GM12892 (cell line): ENCODE data around the gene TMED9.

ENCODE experiments used
- POLR2A ChIP-seq: IDR thresholded peaks from 2 replicates; pipeline ENCODE4 v1.6.1; 2011; ENCODE audit warnings: low read depth, low read length, control low read depth
- TAF1 ChIP-seq: IDR thresholded peaks from 2 replicates; pipeline ENCODE4 v1.6.1; 2011; ENCODE audit warnings: low read depth, mild to moderate bottlenecking, control low read depth, low read length, borderline replicate concordance

DNA sequence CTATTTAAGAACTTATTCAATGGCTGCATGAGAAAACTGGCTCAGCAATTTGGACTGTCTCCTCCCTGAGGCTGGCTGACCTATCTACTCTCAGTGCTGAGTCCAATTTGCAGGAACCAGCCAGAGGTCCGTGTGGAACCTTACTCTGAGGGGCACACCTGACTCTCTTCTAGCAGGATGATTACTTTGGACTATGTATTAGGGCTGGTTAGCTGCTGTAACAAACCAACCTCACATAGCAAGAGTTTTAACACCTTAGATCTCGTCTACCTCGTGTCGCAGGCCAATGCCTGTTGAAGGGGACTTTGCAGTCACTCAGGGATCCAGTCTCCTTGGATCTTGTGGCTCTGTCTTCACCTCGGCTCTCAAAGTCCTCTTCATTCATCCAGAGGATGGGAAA lies 34.2 kb upstream of the TMED9 start:
- TF ChIP-seq POLR2A (no peak), TAF1 (no peak)
